B cell (primary cell): ENCODE results near the gene ANKRD33B. TPM values are rescaled to one million over a fixed set of nuclear protein-coding genes. Genes with fewer than 3 reads are reported as not detected.

Experiments
- ATAC-seq: fragments of 200-7000 bp; cut with Tn5 transposase; one replicate; pipeline ENCODE4 v1.10.0; 2021; ENCODE audit warnings: low read depth, mild to moderate bottlenecking, moderate number of reproducible peaks, moderate library complexity
- CTCF ChIA-PET: fragments of 350-600 bp; sonication (Branson Sonifier 250); formaldehyde crosslinking; loops from one replicate; lab custom pipeline; 2021; ENCODE audit warnings: antibody characterized with exemption, inconsistent platforms; lab: Charles Lee
- POLR2A ChIA-PET: fragments of 350-600 bp; sonication (Branson Sonifier 250); formaldehyde crosslinking; loops from one replicate; lab custom pipeline; 2021; ENCODE audit warnings: antibody characterized with exemption; lab: Charles Lee
- DNase-seq: peaks from one replicate; pipeline ENCODE4 v3.0.0; 2013
- H2AFZ ChIP-seq: 2 replicates; pipeline ENCODE4 v1.6.1; 2012; ENCODE audit warnings: mild to moderate bottlenecking, low read depth, low read length; ENCODE audit not compliant: insufficient read depth, poor library complexity, severe bottlenecking
- H3K27ac ChIP-seq, 2 donors: 1 replicate in 1 of 2; 2 replicates in 1 of 2; pipeline ENCODE4 v1.5.1; 2012 to 2013; ENCODE audit warnings: low read length in 2 of 2, mild to moderate bottlenecking in 2 of 2, moderate library complexity in 1 of 2
- H3K27me3 ChIP-seq, 4 experiments: fragments of 200-600 bp in 1 of 4; sonication (generic) in 1 of 4; replicated peaks in 1 of 4; 1 replicate in 2 of 4; 2 replicates in 2 of 4; pipeline versions ENCODE4 v1.6.1 to v1.7.0; 2013 to 2016; ENCODE audit warnings: low read length in 3 of 4, mild to moderate bottlenecking in 2 of 4, mixed read lengths in 1 of 4, moderate library complexity in 1 of 4; ENCODE audit not compliant: insufficient read depth in 4 of 4, control insufficient read depth in 3 of 4; ENCODE audit errors: control extremely low read depth in 1 of 4
- H3K36me3 ChIP-seq, 2 experiments: replicated peaks in 1 of 2; 1 replicate in 1 of 2; 2 replicates in 1 of 2; pipeline versions ENCODE4 v1.6.1 to v1.7.1; 2013; ENCODE audit warnings: low read length in 1 of 2; ENCODE audit not compliant: insufficient read depth in 2 of 2, control insufficient read depth in 1 of 2; ENCODE audit errors: control extremely low read depth in 1 of 2, extremely low read depth in 1 of 2
- H3K4me1 ChIP-seq, 2 donors: fragments of 200-600 bp in 1 of 2; sonication (generic) in 1 of 2; 1 replicate in 1 of 2; 2 replicates in 1 of 2; pipeline versions ENCODE4 v1.5.1 to v1.6.1; 2013 to 2017; ENCODE audit warnings: low read length in 2 of 2; ENCODE audit not compliant: control insufficient read depth in 2 of 2, insufficient read depth in 2 of 2
- H3K4me2 ChIP-seq: replicated peaks from 2 replicates; pipeline ENCODE3; 2012; ENCODE audit warnings: mild to moderate bottlenecking, low read depth, low read length; ENCODE audit not compliant: poor library complexity, severe bottlenecking
- H3K4me3 ChIP-seq, 5 experiments: fragments of 200-600 bp in 1 of 5; sonication (generic) in 1 of 5; 1 replicate in 3 of 5; 2 replicates in 2 of 5; pipeline versions ENCODE4 v1.5.1 to v1.7.0; 2011 to 2016; ENCODE audit warnings: low read length in 4 of 5, mild to moderate bottlenecking in 4 of 5, low read depth in 2 of 5, control low read depth in 1 of 5, moderate library complexity in 1 of 5; ENCODE audit not compliant: insufficient read depth in 1 of 5; ENCODE audit errors: control extremely low read depth in 1 of 5, extremely low read depth in 1 of 5
- H3K79me2 ChIP-seq: fragments of 200-600 bp; sonication (generic); one replicate; pipeline ENCODE4 v1.6.0; 2016; ENCODE audit warnings: low read length; ENCODE audit not compliant: control insufficient read depth, insufficient read depth
- H3K9ac ChIP-seq: fragments of 200-600 bp; sonication (generic); 2 replicates; pipeline ENCODE4 v1.6.1; 2017; ENCODE audit warnings: mild to moderate bottlenecking, low read length, moderate library complexity
- H3K9me3 ChIP-seq, 3 donors: one replicate each; pipeline versions ENCODE4 v1.6.1 to v1.7.1; 2013; ENCODE audit warnings: low read length in 2 of 3; ENCODE audit not compliant: control insufficient read depth in 2 of 3, insufficient read depth in 1 of 3; ENCODE audit errors: control extremely low read depth in 1 of 3
- H4K20me1 ChIP-seq: 2 replicates; pipeline ENCODE4 v1.6.0; 2012; ENCODE audit warnings: mild to moderate bottlenecking, low read length; ENCODE audit not compliant: insufficient read depth, control insufficient read depth, poor library complexity, severe bottlenecking
- H3K27ac Mint-ChIP-seq: one replicate; pipeline ENCODE4 v1.8.0; 2021; ENCODE audit warnings: mixed read lengths
- H3K27me3 Mint-ChIP-seq: one replicate; pipeline ENCODE4 v1.8.0; 2021; ENCODE audit warnings: mixed read lengths
- H3K4me1 Mint-ChIP-seq: one replicate; pipeline ENCODE4 v1.8.0; 2021; ENCODE audit warnings: mixed read lengths
- H3K4me3 Mint-ChIP-seq: one replicate; pipeline ENCODE4 v1.8.0; 2021; ENCODE audit warnings: mixed read lengths
- H3K9me3 Mint-ChIP-seq: one replicate; pipeline ENCODE4 v1.8.0; 2022; ENCODE audit warnings: mixed read lengths; ENCODE audit not compliant: insufficient read depth
- CTCF ChIP-seq: fragments of 200-600 bp; IDR thresholded peaks from one replicate; pipeline ENCODE4 v1.8.0; 2022; ENCODE audit warnings: antibody characterized with exemption, mild to moderate bottlenecking
- EZH2 ChIP-seq: IDR thresholded peaks from 2 replicates; pipeline ENCODE4 v1.6.1; 2012; ENCODE audit warnings: borderline replicate concordance, low read depth, mild to moderate bottlenecking, moderate library complexity, low read length; ENCODE audit not compliant: insufficient read depth, poor library complexity, severe bottlenecking
- WGBS: methylation state at CpG from one replicate; pipeline ENCODE4 v1.1.5; 2013; ENCODE audit warnings: missing lambda C conversion rate; ENCODE audit not compliant: insufficient coverage; 5-methylcytosine and 5-hydroxymethylcytosine counted together
- intact Hi-C: fragments of 100-400 bp; cut with micrococcal nuclease; formaldehyde crosslinking; loops from one replicate; pipeline ENCODE4 v1.10.0; 2022
- polyA plus RNA-seq: library from polyadenylated mRNA; depleted of rRNA; stranded (reverse); fragments of >200 nt; gene quantifications from 2 replicates; pipeline ENCODE4 v1.2.3, GENCODE V29; 2012
- total RNA-seq, 2 donors: library from RNA; stranded (reverse); fragments of 120-200 nt in 1 of 2; gene quantifications; 1 replicate in 1 of 2; 2 replicates in 1 of 2; pipeline versions ENCODE4 v1.2.3 to v1.2.4, GENCODE V29; 2013 to 2022

ANKRD33B gene
- total and polyA plus RNA-seq, 2 donors (not counting 1 experiment from before 2014, with no cell fraction given), result 2.9 to 23.4 TPM

GRCh38 chr5:10576121-10576789 lies 12.4 kb downstream of the ANKRD33B start:
- peaks cover 51 to 52% of the 10 kb centered on the region in 2 donors for H3K4me1 ChIP-seq

More at GRCh38 chr5:10576121-10576789, 12.4 kb downstream of the ANKRD33B start:
- H3K36me3 ChIP-seq, result no peaks in the 10 kb centered on the region
- ChIA-PET POLR2A (interaction anchor here (1.5 to 2.4 kb wide), 2 partner anchors 9 to 12 kb away, joined by 3 to 10 read pairs; partner anchors contain the start of gene ANKRD33B), CTCF (interaction anchor here (0.6 to 3.1 kb wide), 10 partner anchors 8 to 124 kb away, joined by 3 to 10 read pairs (median 4); no protein-coding TSS in a partner anchor)
- no peak overlapping the region for H3K9ac ChIP-seq
- H3K4me2 ChIP-seq, result peak overlapping the region; percentile 20
- peak overlapping the region; percentile 3 for H3K4me3 Mint-ChIP-seq
- no peak overlapping the region for H3K4me3 ChIP-seq
- no peak for TF ChIP-seq CTCF
- TF ChIP-seq EZH2, result no peak
- peak overlapping the region; percentile 10 for H3K27ac Mint-ChIP-seq
- ATAC-seq, result no peak
- no peaks in the 10 kb centered on the region for H3K9me3 Mint-ChIP-seq
- H4K20me1 ChIP-seq, result peaks cover 62% of the 10 kb centered on the region
- H3K79me2 ChIP-seq, result peaks cover 80% of the 10 kb centered on the region
- intact Hi-C loops, result loop anchor here (5.0 kb wide), 1 partner anchor 186 kb away; the partner anchor contains the start of gene DAP
- H3K4me1 Mint-ChIP-seq, result peaks cover 71% of the 10 kb centered on the region
- no peaks in the 10 kb centered on the region for H3K27me3 ChIP-seq
- 94% methylated on average over 7 of the region's 7 CpGs for WGBS
- DNase-seq, result peak; percentile 8
- no peaks in the 10 kb centered on the region for H3K27me3 Mint-ChIP-seq
- no peak overlapping the region for H3K27ac ChIP-seq
- H3K9me3 ChIP-seq, result peaks cover 0 to 7% (median 0%) of the 10 kb centered on the region in 3 donors
- no peak overlapping the region for H2AFZ ChIP-seq
